WTC11 (cell line): ENCODE data around the gene NDUFA6. TPM values are rescaled to one million over a fixed set of nuclear protein-coding genes. Genes with fewer than 3 reads are reported as not detected.

ENCODE experiments used
- ATAC-seq: fragments of 200-7000 bp; cut with Tn5 transposase; 2 replicates; pipeline ENCODE4 v1.10.0; 2021; ENCODE audit warnings: mild to moderate bottlenecking, moderate library complexity
- CTCF ChIA-PET: fragments of 300-600 bp; sonication (Branson Sonifier 250); formaldehyde crosslinking; loops from one replicate; lab custom pipeline; 2021; ENCODE audit warnings: antibody characterized with exemption; lab: Charles Lee
- POLR2A ChIA-PET: fragments of 350-600 bp; sonication (Branson Sonifier 250); formaldehyde crosslinking; loops from one replicate; lab custom pipeline; 2021; ENCODE audit warnings: antibody characterized with exemption; lab: Charles Lee
- DNase-seq: peaks from one replicate; pipeline ENCODE4 v3.0.0; 2021; ENCODE audit warnings: low spot score
- H3K27ac Mint-ChIP-seq: 2 replicates; pipeline ENCODE4 v1.8.0; 2021; ENCODE audit warnings: mixed read lengths
- H3K27me3 Mint-ChIP-seq: 2 replicates; pipeline ENCODE4 v1.8.0; 2021; ENCODE audit warnings: low read depth, mild to moderate bottlenecking, moderate library complexity, mixed read lengths
- H3K36me3 Mint-ChIP-seq: 2 replicates; pipeline ENCODE4 v1.8.0; 2021; ENCODE audit warnings: mixed read lengths
- H3K4me1 Mint-ChIP-seq: 2 replicates; pipeline ENCODE4 v1.8.0; 2022; ENCODE audit warnings: mixed read lengths
- H3K4me3 Mint-ChIP-seq: 2 replicates; pipeline ENCODE4 v1.8.0; 2021; ENCODE audit warnings: mild to moderate bottlenecking, moderate library complexity, mixed read lengths
- H3K9me3 Mint-ChIP-seq: 2 replicates; pipeline ENCODE4 v1.8.0; 2021; ENCODE audit warnings: mixed read lengths
- ARID4B ChIP-seq: sonication (generic); formaldehyde crosslinking; IDR thresholded peaks from 2 replicates; pipeline ENCODE4 v1.8.0; 2023; ENCODE audit warnings: missing genetic modification reagents, mild to moderate bottlenecking, borderline replicate concordance
- ATF3 ChIP-seq: sonication (generic); formaldehyde crosslinking; conservative IDR thresholded peaks from 2 replicates; pipeline ENCODE4 v1.8.1; 2022; ENCODE audit warnings: mild to moderate bottlenecking, missing genetic modification reagents
- GTF2I ChIP-seq: fragments of 250-450 bp; sonication (Bioruptor Pico); conservative IDR thresholded peaks from 2 replicates; pipeline ENCODE4 v1.4.0; 2021; ENCODE audit warnings: mild to moderate bottlenecking
- HMGA2 ChIP-seq: fragments of 250-450 bp; sonication (Bioruptor Pico); IDR thresholded peaks from 2 replicates; pipeline ENCODE4 v1.4.0; 2021; ENCODE audit warnings: mild to moderate bottlenecking, moderate library complexity
- JAZF1 ChIP-seq: fragments of 250-450 bp; sonication (Bioruptor Pico); IDR thresholded peaks from 2 replicates; pipeline ENCODE4 v1.9.0; 2021; ENCODE audit warnings: moderate library complexity, mild to moderate bottlenecking, inconsistent platforms
- JUN ChIP-seq: sonication (generic); formaldehyde crosslinking; IDR thresholded peaks from 2 replicates; pipeline ENCODE4 v1.8.0; 2023; ENCODE audit warnings: mild to moderate bottlenecking, missing genetic modification reagents
- MXD4 ChIP-seq: fragments of 250-450 bp; sonication (Bioruptor Pico); IDR thresholded peaks from 2 replicates; pipeline ENCODE4 v1.8.0; 2021; ENCODE audit warnings: mild to moderate bottlenecking, moderate library complexity, borderline replicate concordance
- NR1H2 ChIP-seq: sonication (generic); formaldehyde crosslinking; IDR thresholded peaks from 2 replicates; pipeline ENCODE4 v1.9.0; 2021; ENCODE audit warnings: mild to moderate bottlenecking, moderate library complexity, missing genetic modification reagents
- NR2C2 ChIP-seq: sonication (generic); formaldehyde crosslinking; IDR thresholded peaks from 2 replicates; pipeline ENCODE4 v1.8.0; 2022; ENCODE audit warnings: mild to moderate bottlenecking, missing genetic modification reagents
- NR3C1 ChIP-seq: sonication (generic); formaldehyde crosslinking; conservative IDR thresholded peaks from 2 replicates; pipeline ENCODE4 v1.8.1; 2023; ENCODE audit warnings: low read depth, mild to moderate bottlenecking, missing genetic modification reagents
- SP1 ChIP-seq: sonication (generic); formaldehyde crosslinking; conservative IDR thresholded peaks from 2 replicates; pipeline ENCODE4 v1.8.1; 2022; ENCODE audit warnings: missing genetic modification reagents
- USF1 ChIP-seq: sonication (generic); formaldehyde crosslinking; IDR thresholded peaks from 2 replicates; pipeline ENCODE4 v1.8.0; 2022; ENCODE audit warnings: mild to moderate bottlenecking, missing genetic modification reagents
- ZBTB21 ChIP-seq: sonication (generic); formaldehyde crosslinking; IDR thresholded peaks from 2 replicates; pipeline ENCODE4 v1.8.1; 2023; ENCODE audit warnings: mild to moderate bottlenecking, missing genetic modification reagents, borderline replicate concordance
- ZNF232 ChIP-seq: sonication (generic); formaldehyde crosslinking; IDR thresholded peaks from 2 replicates; pipeline ENCODE4 v1.8.0; 2022; ENCODE audit warnings: mild to moderate bottlenecking, missing genetic modification reagents
- ZNF317 ChIP-seq: sonication (generic); formaldehyde crosslinking; IDR thresholded peaks from 2 replicates; pipeline ENCODE4 v1.8.1; 2023; ENCODE audit warnings: low read depth, mild to moderate bottlenecking, moderate library complexity, missing genetic modification reagents, borderline replicate concordance
- ZNF671 ChIP-seq: fragments of 250-450 bp; sonication (Bioruptor Pico); IDR thresholded peaks from 2 replicates; pipeline ENCODE4 v1.8.0; 2021; ENCODE audit warnings: mild to moderate bottlenecking
- total RNA-seq: library from RNA; stranded (reverse); gene quantifications from 3 replicates; pipeline ENCODE4 v1.2.3, GENCODE V29; 2021
- TF ChIP-seq, protein P1 (sequence below): fragments of 200-600 bp; IDR thresholded peaks from 2 replicates; pipeline ENCODE4 v1.8.0; 2022; ENCODE audit warnings: antibody characterized with exemption
- TF ChIP-seq, protein P2 (sequence below): sonication (generic); formaldehyde crosslinking; IDR thresholded peaks from 2 replicates; pipeline ENCODE4 v1.8.0; 2022; ENCODE audit warnings: mild to moderate bottlenecking, missing genetic modification reagents

NDUFA6 gene
- total RNA-seq, 1 experiment from 2014 or later: 85.9 TPM

- TF ChIP-seq, protein P1, sequence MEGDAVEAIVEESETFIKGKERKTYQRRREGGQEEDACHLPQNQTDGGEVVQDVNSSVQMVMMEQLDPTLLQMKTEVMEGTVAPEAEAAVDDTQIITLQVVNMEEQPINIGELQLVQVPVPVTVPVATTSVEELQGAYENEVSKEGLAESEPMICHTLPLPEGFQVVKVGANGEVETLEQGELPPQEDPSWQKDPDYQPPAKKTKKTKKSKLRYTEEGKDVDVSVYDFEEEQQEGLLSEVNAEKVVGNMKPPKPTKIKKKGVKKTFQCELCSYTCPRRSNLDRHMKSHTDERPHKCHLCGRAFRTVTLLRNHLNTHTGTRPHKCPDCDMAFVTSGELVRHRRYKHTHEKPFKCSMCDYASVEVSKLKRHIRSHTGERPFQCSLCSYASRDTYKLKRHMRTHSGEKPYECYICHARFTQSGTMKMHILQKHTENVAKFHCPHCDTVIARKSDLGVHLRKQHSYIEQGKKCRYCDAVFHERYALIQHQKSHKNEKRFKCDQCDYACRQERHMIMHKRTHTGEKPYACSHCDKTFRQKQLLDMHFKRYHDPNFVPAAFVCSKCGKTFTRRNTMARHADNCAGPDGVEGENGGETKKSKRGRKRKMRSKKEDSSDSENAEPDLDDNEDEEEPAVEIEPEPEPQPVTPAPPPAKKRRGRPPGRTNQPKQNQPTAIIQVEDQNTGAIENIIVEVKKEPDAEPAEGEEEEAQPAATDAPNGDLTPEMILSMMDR: no peak
- TF ChIP-seq ZNF671 (CRISPR knock-in tag): no peak
- no peak for TF ChIP-seq NR3C1 (CRISPR knock-in tag)
- TF ChIP-seq ARID4B (CRISPR knock-in tag): no peak
- no peak for TF ChIP-seq ZBTB21 (CRISPR knock-in tag)
- no peak for TF ChIP-seq ZNF232 (CRISPR knock-in tag)
- TF ChIP-seq, all 79 proteins: peak for 0
These were observed 30.1 kb downstream of the NDUFA6 start (continued) for GRCh38 chr22:42060489-42060888.

- H3K9me3 Mint-ChIP-seq: peaks cover 34% of the 10 kb centered on the region
- peaks cover 46% of the 10 kb centered on the region for H3K36me3 Mint-ChIP-seq
- H3K27me3 Mint-ChIP-seq: peaks cover 19% of the 10 kb centered on the region
- ATAC-seq: no peak
- TF ChIP-seq ZNF317 (CRISPR knock-in tag) (peak; percentile 91), SP1 (CRISPR knock-in tag) (no peak)
- H3K27ac Mint-ChIP-seq: no peak overlapping the region
- H3K4me1 Mint-ChIP-seq: no peaks in the 10 kb centered on the region
- no peak overlapping the region for H3K4me3 Mint-ChIP-seq
- CTCF ChIA-PET: interaction anchor here (0.6 kb wide), 1 partner anchor 664 kb away, joined by 3 read pairs; the partner anchor contains the start of gene A4GALT
- DNase-seq: no peak
- POLR2A ChIA-PET: interaction anchor here (0.7 kb wide), 1 partner anchor 13 kb away, joined by 3 read pairs; no protein-coding TSS in a partner anchor
These were observed 33.6 kb downstream of the NDUFA6 start for GRCh38 chr22:42056757-42057511.

DNA sequence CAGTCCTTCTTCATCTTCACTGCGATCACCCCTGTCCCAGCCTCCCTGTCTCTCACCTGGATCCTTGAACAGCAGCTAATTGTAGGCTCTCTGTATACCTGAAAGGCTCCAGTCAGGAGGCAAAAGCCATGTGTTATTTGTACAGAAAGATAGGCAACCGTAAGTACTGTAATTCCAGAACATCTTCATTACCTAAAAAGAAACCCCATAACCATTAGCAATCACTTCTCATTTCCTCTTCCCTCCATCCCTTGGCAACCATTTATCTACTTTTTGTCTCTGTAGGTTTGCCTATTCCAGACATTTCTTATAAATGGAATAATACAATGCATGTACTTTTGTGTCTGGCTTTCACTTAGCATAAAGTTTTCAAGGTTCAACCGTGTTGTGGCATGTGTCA is 37.8 kb downstream of the NDUFA6 start:
- no peak overlapping the region for H3K4me3 Mint-ChIP-seq
- peaks cover 15% of the 10 kb centered on the region for H3K27me3 Mint-ChIP-seq
- DNase-seq: no peak
- TF ChIP-seq ATF3 (CRISPR knock-in tag) (no peak), MXD4 (CRISPR knock-in tag) (no peak), NR2C2 (CRISPR knock-in tag) (no peak), JAZF1 (CRISPR knock-in tag) (no peak), GTF2I (CRISPR knock-in tag) (no peak), JUN (CRISPR knock-in tag) (no peak), NR1H2 (no peak), HMGA2 (CRISPR knock-in tag) (no peak), USF1 (CRISPR knock-in tag) (no peak)
- TF ChIP-seq, protein P2, sequence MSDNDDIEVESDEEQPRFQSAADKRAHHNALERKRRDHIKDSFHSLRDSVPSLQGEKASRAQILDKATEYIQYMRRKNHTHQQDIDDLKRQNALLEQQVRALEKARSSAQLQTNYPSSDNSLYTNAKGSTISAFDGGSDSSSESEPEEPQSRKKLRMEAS (CRISPR knock-in tag): no peak
- ChIA-PET CTCF (no interaction called here), POLR2A (no interaction called here)
- no peaks in the 10 kb centered on the region for H3K4me1 Mint-ChIP-seq
- H3K9me3 Mint-ChIP-seq: peaks cover 21% of the 10 kb centered on the region
- no peak overlapping the region for H3K27ac Mint-ChIP-seq
- H3K36me3 Mint-ChIP-seq: peaks cover 13% of the 10 kb centered on the region
- ATAC-seq: no peak
